Activated CD4-positive, alpha-beta T cell treated with anti-CD3 and anti-CD28 coated beads for 48 hours (primary cell): Measurements from ENCODE around the gene CCM2.
A peak's percentile ranks its signal among the peaks of the same experiment; 100 is the strongest.
"Not testable (repeated sequence)": the region's sequence is repeated elsewhere in the genome, so short reads cannot be mapped to it uniquely, and the experiment has no call there.

Source experiments
- DNase-seq: peaks from one replicate; pipeline ENCODE4 v3.0.0-alpha.2; 2020

The CCM2 gene

GRCh38 chr7:45105588-45106188, 105.7 kb downstream of the CCM2 start:
- no peak for DNase-seq

- no peak for DNase-seq
These were observed 106.8 kb downstream of the CCM2 start for GRCh38 chr7:45106820-45107219.

GRCh38 chr7:45107356-45107755, 107.4 kb downstream of the CCM2 start:
- no peak for DNase-seq

GRCh38 chr7:45108863-45109262, 108.9 kb downstream of the CCM2 start:
- DNase-seq, result no peak

- DNase-seq, result peak; percentile 96
These were observed 111.6 kb downstream of the CCM2 start, which contains the start of gene TBRG4 for GRCh38 chr7:45111298-45112223. Gene TBRG4 (minus strand): TSS chr7:45111697. CDS start chr7:45109237, 2,460 bp downstream.

- no peak for DNase-seq
These were observed 112.6 kb downstream of the CCM2 start for GRCh38 chr7:45112648-45113047.

GRCh38 chr7:45114257-45114656, 114.3 kb downstream of the CCM2 start:
- not testable (repeated sequence) for DNase-seq

GRCh38 chr7:45114926-45115325, 114.9 kb downstream of the CCM2 start:
- DNase-seq, result no peak

- no peak for DNase-seq
These were observed 116.0 kb downstream of the CCM2 start for GRCh38 chr7:45116048-45116447.

- no peak for DNase-seq
These were observed 117.6 kb downstream of the CCM2 start for GRCh38 chr7:45117582-45117981.

- no peak for DNase-seq
These were observed 118.3 kb downstream of the CCM2 start for GRCh38 chr7:45118292-45118691.

GRCh38 chr7:45118889-45119331, 118.9 kb downstream of the CCM2 start:
- no peak for DNase-seq

- no peak for DNase-seq
These were observed 119.5 kb downstream of the CCM2 start for GRCh38 chr7:45119550-45119949.

GRCh38 chr7:45122975-45123860, 123.2 kb downstream of the CCM2 start:
- DNase-seq, result no peak

GRCh38 chr7:45123913-45124710, 124.1 kb downstream of the CCM2 start:
- no peak for DNase-seq

GRCh38 chr7:45125193-45125904, 125.3 kb downstream of the CCM2 start:
- no peak for DNase-seq
